Activated CD4-positive, alpha-beta T cell treated with anti-CD3 and anti-CD28 coated beads for 24 hours (primary cell): ENCODE data around the gene UBE2S.
A peak's percentile ranks its signal among the peaks of the same experiment; 100 is the strongest.

Experiments
- DNase-seq, 2 donors: peaks; one replicate each; pipeline ENCODE4 v3.0.0-alpha.2; 2020; ENCODE audit warnings: low read depth in 2 of 2

UBE2S gene

GRCh38 chr19:55383279-55384130 is 24.1 kb downstream of the UBE2S start:
- peak in 1 of 2 donors; percentile 14 for DNase-seq

- no peak for DNase-seq
Measured at GRCh38 chr19:55382522-55383054, 25.0 kb downstream of the UBE2S start.

- no peak for DNase-seq
Measured at GRCh38 chr19:55382013-55382412, 25.6 kb downstream of the UBE2S start.

- no peak for DNase-seq
Measured at GRCh38 chr19:55379174-55379573, 28.4 kb downstream of the UBE2S start.

GRCh38 chr19:55377356-55378131 is 30.0 kb downstream of the UBE2S start:
- DNase-seq, result no peak

- no peak for DNase-seq
Measured at GRCh38 chr19:55376241-55376933, 31.2 kb downstream of the UBE2S start, which contains the start of gene TMEM190. Gene TMEM190 (plus strand): TSS chr19:55376826. CDS start chr19:55376854, 28 bp downstream.

- no peak for DNase-seq
Measured at GRCh38 chr19:55373993-55374757, 33.4 kb downstream of the UBE2S start.

- DNase-seq, result no peak
Measured at GRCh38 chr19:55373306-55373992, 34.1 kb downstream of the UBE2S start.

GRCh38 chr19:55372316-55373081 is 35.1 kb downstream of the UBE2S start:
- no peak for DNase-seq

GRCh38 chr19:55370305-55370988 is 37.1 kb downstream of the UBE2S start, which contains the start of gene IL11:
Gene IL11 (minus strand): TSS chr19:55370463. CDS start chr19:55370310, 153 bp downstream.
- DNase-seq, result no peak

- DNase-seq, result peak in 1 of 2 donors; percentile 33
Measured at GRCh38 chr19:55369653-55370304, 37.8 kb downstream of the UBE2S start.

GRCh38 chr19:55368701-55369563 is 38.7 kb downstream of the UBE2S start:
- no peak for DNase-seq

GRCh38 chr19:55368106-55368505 is 39.5 kb downstream of the UBE2S start:
- DNase-seq, result no peak

- DNase-seq, result no peak
Measured at GRCh38 chr19:55366790-55367189, 40.8 kb downstream of the UBE2S start.

- no peak for DNase-seq
Measured at GRCh38 chr19:55365964-55366363, 41.6 kb downstream of the UBE2S start.

GRCh38 chr19:55365245-55365644 is 42.3 kb downstream of the UBE2S start:
- no peak for DNase-seq

- DNase-seq, result no peak
Measured at GRCh38 chr19:55362990-55363716, 44.4 kb downstream of the UBE2S start, which contains the start of gene GARIN5B. Gene GARIN5B (minus strand): TSS chr19:55363260. CDS start chr19:55363066, 194 bp downstream.
